Skeletal muscle tissue (tissue), 4 donors: Measurements from ENCODE around the gene ERO1A. TPM values are rescaled to one million over a fixed set of nuclear protein-coding genes. Genes with fewer than 3 reads are reported as not detected.

ENCODE experiments used
- H3K27ac ChIP-seq: one replicate; pipeline ENCODE4 v1.7.0; 2013; ENCODE audit warnings: mild to moderate bottlenecking, low read depth, low read length, inconsistent platforms
- H3K27me3 ChIP-seq, 3 donors: one replicate each; pipeline ENCODE4 v1.7.0; 2013; ENCODE audit warnings: low read length in 3 of 3; ENCODE audit not compliant: control insufficient read depth in 3 of 3, insufficient read depth in 3 of 3
- H3K36me3 ChIP-seq, 3 donors: one replicate each; pipeline ENCODE4 v1.7.0; 2013; ENCODE audit warnings: low read length in 3 of 3; ENCODE audit not compliant: control insufficient read depth in 3 of 3, insufficient read depth in 3 of 3
- H3K4me1 ChIP-seq, 3 donors: one replicate each; pipeline ENCODE4 v1.7.0; 2013; ENCODE audit warnings: low read length in 3 of 3, mild to moderate bottlenecking in 3 of 3; ENCODE audit not compliant: control insufficient read depth in 3 of 3, insufficient read depth in 3 of 3
- H3K4me3 ChIP-seq, 3 donors: one replicate each; pipeline ENCODE4 v1.7.0; 2013; ENCODE audit warnings: low read length in 3 of 3
- H3K9ac ChIP-seq, 3 donors: one replicate each; pipeline ENCODE4 v1.7.0; 2013; ENCODE audit warnings: low read length in 3 of 3, mild to moderate bottlenecking in 3 of 3, moderate library complexity in 2 of 3, low read depth in 1 of 3
- H3K9me3 ChIP-seq, 3 donors: one replicate each; pipeline ENCODE4 v1.7.0; 2013; ENCODE audit warnings: low read length in 3 of 3; ENCODE audit not compliant: control insufficient read depth in 3 of 3
- total RNA-seq: library from RNA; depleted of rRNA; stranded (reverse); fragments of >200 nt; gene quantifications from one replicate; pipeline ENCODE4 v1.2.3, GENCODE V29; 2014
- donor health status: Osteomylitis.

ERO1A gene
- 10.4 TPM for total RNA-seq

- peaks cover 9 to 12% (median 11%) of the 10 kb centered on the region in 3 donors for H3K4me1 ChIP-seq
Observed at GRCh38 chr14:52695481-52696091, at the start of gene ERO1A. Gene ERO1A (minus strand): TSS chr14:52695558. CDS start chr14:52695481, 77 bp downstream.

GRCh38 chr14:52741865-52742264 is 46.5 kb upstream of the ERO1A start:
- no peaks in the 10 kb centered on the region for H3K9me3 ChIP-seq
- H3K4me3 ChIP-seq: no peak overlapping the region
- peaks cover 0 to 9% (median 2%) of the 10 kb centered on the region in 3 donors for H3K36me3 ChIP-seq
- H3K27me3 ChIP-seq: no peaks in the 10 kb centered on the region
- H3K4me1 ChIP-seq: peaks cover 0 to 4% (median 0%) of the 10 kb centered on the region in 3 donors
- H3K27ac ChIP-seq: peak overlapping the region; percentile 51
- H3K9ac ChIP-seq: no peak overlapping the region

More at GRCh38 chr14:52695481-52696091, at the start of gene ERO1A:
- peak within 1 kb of the TSS; percentile 97 for H3K27ac ChIP-seq
- H3K4me3 ChIP-seq: peak within 1 kb of the TSS; percentile 90 to 96 (median 94)
- H3K9me3 ChIP-seq: no peaks in the 10 kb centered on the region
- no peaks in the 10 kb centered on the region for H3K27me3 ChIP-seq
- H3K36me3 ChIP-seq: no peaks in the 10 kb centered on the region
- H3K9ac ChIP-seq: peak within 1 kb of the TSS; percentile 92 to 98 (median 97)

GRCh38 chr14:52740751-52741150 is 45.4 kb upstream of the ERO1A start:
- peaks cover 0 to 4% (median 0%) of the 10 kb centered on the region in 3 donors for H3K36me3 ChIP-seq
- no peak overlapping the region for H3K27ac ChIP-seq
- no peak overlapping the region for H3K9ac ChIP-seq
- H3K27me3 ChIP-seq: no peaks in the 10 kb centered on the region
- no peak overlapping the region for H3K4me3 ChIP-seq
- H3K4me1 ChIP-seq: peaks cover 0 to 7% (median 0%) of the 10 kb centered on the region in 3 donors
- no peaks in the 10 kb centered on the region for H3K9me3 ChIP-seq

- H3K4me3 ChIP-seq: no peak overlapping the region
- peaks cover 0 to 8% (median 0%) of the 10 kb centered on the region in 3 donors for H3K4me1 ChIP-seq
- no peak overlapping the region for H3K9ac ChIP-seq
- H3K27me3 ChIP-seq: no peaks in the 10 kb centered on the region
- no peaks in the 10 kb centered on the region for H3K9me3 ChIP-seq
- peaks cover 0 to 2% (median under 1%) of the 10 kb centered on the region in 3 donors for H3K36me3 ChIP-seq
- H3K27ac ChIP-seq: no peak overlapping the region
Observed at GRCh38 chr14:52738409-52738808, 43.1 kb upstream of the ERO1A start.

GRCh38 chr14:52735921-52736489 is 40.6 kb upstream of the ERO1A start:
- Histone ChIP-seq H3K4me3 (no peak overlapping the region), H3K27ac (no peak overlapping the region), H3K27me3 (no peaks in the 10 kb centered on the region), H3K9me3 (no peaks in the 10 kb centered on the region), H3K4me1 (peaks cover 0 to 6% (median 0%) of the 10 kb centered on the region in 3 donors), H3K9ac (no peak overlapping the region), H3K36me3 (peaks cover 3 to 7% (median 3%) of the 10 kb centered on the region in 3 donors)

GRCh38 chr14:52733824-52734223 is 38.5 kb upstream of the ERO1A start:
- H3K9ac ChIP-seq: no peak overlapping the region
- H3K4me3 ChIP-seq: no peak overlapping the region
- H3K4me1 ChIP-seq: peaks cover 0 to 10% (median 8%) of the 10 kb centered on the region in 3 donors
- H3K27ac ChIP-seq: no peak overlapping the region
- H3K36me3 ChIP-seq: peaks cover 3 to 7% (median 5%) of the 10 kb centered on the region in 3 donors
- no peaks in the 10 kb centered on the region for H3K9me3 ChIP-seq
- no peaks in the 10 kb centered on the region for H3K27me3 ChIP-seq

- H3K4me1 ChIP-seq: peaks cover 0 to 8% (median 7%) of the 10 kb centered on the region in 3 donors
- H3K9ac ChIP-seq: peak overlapping the region; percentile 93 to 96 (median 94)
- no peaks in the 10 kb centered on the region for H3K27me3 ChIP-seq
- H3K4me3 ChIP-seq: peak overlapping the region; percentile 81 to 92 (median 91)
- H3K27ac ChIP-seq: peak overlapping the region; percentile 90
- H3K9me3 ChIP-seq: no peaks in the 10 kb centered on the region
- peaks cover 5 to 18% (median 14%) of the 10 kb centered on the region in 3 donors for H3K36me3 ChIP-seq
Observed at GRCh38 chr14:52730709-52731111, 35.4 kb upstream of the ERO1A start.

GRCh38 chr14:52729925-52730708 is 34.8 kb upstream of the ERO1A start, which contains the start of gene STYX:
Gene STYX (plus strand): TSS chr14:52730166. CDS start chr14:52730475, 309 bp downstream.
- peak within 1 kb of the TSS; percentile 93 to 96 (median 94) for H3K9ac ChIP-seq
- H3K36me3 ChIP-seq: peaks cover 5 to 22% (median 16%) of the 10 kb centered on the region in 3 donors

GRCh38 chr14:52729585-52729924 is 34.2 kb upstream of the ERO1A start:
- Histone ChIP-seq H3K36me3 (peaks cover 5 to 28% (median 21%) of the 10 kb centered on the region in 3 donors), H3K27me3 (no peaks in the 10 kb centered on the region), H3K9ac (peak overlapping the region in 2 of 3 donors; percentile 70 to 73), H3K9me3 (no peaks in the 10 kb centered on the region), H3K4me3 (peak overlapping the region; percentile 56 to 68 (median 67)), H3K4me1 (peaks cover 0 to 8% (median 7%) of the 10 kb centered on the region in 3 donors), H3K27ac (peak overlapping the region; percentile 90)

More at GRCh38 chr14:52729925-52730708, 34.8 kb upstream of the ERO1A start, which contains the start of gene STYX:
- Histone ChIP-seq H3K4me1 (peaks cover 0 to 8% (median 7%) of the 10 kb centered on the region in 3 donors), H3K27me3 (no peaks in the 10 kb centered on the region), H3K4me3 (peak within 1 kb of the TSS; percentile 81 to 92 (median 91)), H3K9me3 (no peaks in the 10 kb centered on the region), H3K27ac (peak within 1 kb of the TSS; percentile 90)
